WTC11 (cell line): Measurements from ENCODE around the gene ADCY5. TPM values are rescaled to one million over a fixed set of nuclear protein-coding genes. Genes with fewer than 3 reads are reported as not detected.

Source experiments
- AFF4 ChIP-seq: sonication (generic); formaldehyde crosslinking; IDR thresholded peaks from 2 replicates; pipeline ENCODE4 v1.8.1; 2023; ENCODE audit warnings: mild to moderate bottlenecking, missing genetic modification reagents, borderline replicate concordance
- AR ChIP-seq: fragments of 250-450 bp; sonication (Bioruptor Pico); IDR thresholded peaks from 2 replicates; pipeline ENCODE4 v1.9.0; 2021; ENCODE audit warnings: mild to moderate bottlenecking
- CBFB ChIP-seq: sonication (generic); formaldehyde crosslinking; IDR thresholded peaks from 2 replicates; pipeline ENCODE4 v1.8.1; 2022; ENCODE audit warnings: mild to moderate bottlenecking, low read depth, missing genetic modification reagents
- CREM ChIP-seq: sonication (generic); formaldehyde crosslinking; IDR thresholded peaks from 2 replicates; pipeline ENCODE4 v1.8.1; 2022; ENCODE audit warnings: mild to moderate bottlenecking, missing genetic modification reagents, moderate library complexity
- E2F4 ChIP-seq: sonication (generic); formaldehyde crosslinking; IDR thresholded peaks from 2 replicates; pipeline ENCODE4 v1.8.1; 2022; ENCODE audit warnings: low read depth, mild to moderate bottlenecking, moderate library complexity, missing genetic modification reagents, borderline replicate concordance
- ERG ChIP-seq: fragments of 250-450 bp; sonication (Bioruptor Pico); IDR thresholded peaks from 2 replicates; pipeline ENCODE4 v1.8.0; 2021; ENCODE audit warnings: mild to moderate bottlenecking
- ESRRA ChIP-seq: sonication (generic); formaldehyde crosslinking; IDR thresholded peaks from 2 replicates; pipeline ENCODE4 v1.8.1; 2022; ENCODE audit warnings: mild to moderate bottlenecking, missing genetic modification reagents, borderline replicate concordance
- FOXJ3 ChIP-seq: sonication (generic); formaldehyde crosslinking; IDR thresholded peaks from 2 replicates; pipeline ENCODE4 v1.9.0; 2021; ENCODE audit warnings: missing genetic modification reagents, mild to moderate bottlenecking, borderline replicate concordance
- GABPB1 ChIP-seq: sonication (generic); formaldehyde crosslinking; IDR thresholded peaks from 2 replicates; pipeline ENCODE4 v1.8.1; 2023; ENCODE audit warnings: mild to moderate bottlenecking, missing genetic modification reagents
- GRHL2 ChIP-seq: fragments of 250-450 bp; sonication (Bioruptor Pico); IDR thresholded peaks from 2 replicates; pipeline ENCODE4 v1.8.0; 2022; ENCODE audit warnings: mild to moderate bottlenecking, moderate library complexity; ENCODE audit not compliant: insufficient replicate concordance, severe bottlenecking
- MXD4 ChIP-seq: fragments of 250-450 bp; sonication (Bioruptor Pico); IDR thresholded peaks from 2 replicates; pipeline ENCODE4 v1.8.0; 2021; ENCODE audit warnings: mild to moderate bottlenecking, moderate library complexity, borderline replicate concordance
- MYBL2 ChIP-seq: sonication (generic); formaldehyde crosslinking; IDR thresholded peaks from 2 replicates; pipeline ENCODE4 v1.8.1; 2023; ENCODE audit warnings: mild to moderate bottlenecking, moderate library complexity, missing genetic modification reagents
- NR1H2 ChIP-seq: sonication (generic); formaldehyde crosslinking; IDR thresholded peaks from 2 replicates; pipeline ENCODE4 v1.9.0; 2021; ENCODE audit warnings: mild to moderate bottlenecking, moderate library complexity, missing genetic modification reagents
- OVOL2 ChIP-seq: fragments of 250-450 bp; sonication (Bioruptor Pico); IDR thresholded peaks from 2 replicates; pipeline ENCODE4 v1.9.0; 2021; ENCODE audit warnings: mild to moderate bottlenecking, borderline replicate concordance
- PRRX2 ChIP-seq: fragments of 250-450 bp; sonication (Bioruptor Pico); IDR thresholded peaks from 2 replicates; pipeline ENCODE4 v1.8.0; 2021; ENCODE audit warnings: mild to moderate bottlenecking
- RELA ChIP-seq: sonication (generic); formaldehyde crosslinking; IDR thresholded peaks from 2 replicates; pipeline ENCODE4 v1.8.1; 2022; ENCODE audit warnings: missing genetic modification reagents, mild to moderate bottlenecking, borderline replicate concordance
- SMAD4 ChIP-seq: sonication (generic); formaldehyde crosslinking; IDR thresholded peaks from 2 replicates; pipeline ENCODE4 v1.8.0; 2022; ENCODE audit warnings: mild to moderate bottlenecking, missing genetic modification reagents
- TEAD1 ChIP-seq: sonication (generic); formaldehyde crosslinking; IDR thresholded peaks from 2 replicates; pipeline ENCODE4 v1.8.0; 2022; ENCODE audit warnings: mild to moderate bottlenecking, missing genetic modification reagents
- ZNF121 ChIP-seq: sonication (generic); formaldehyde crosslinking; IDR thresholded peaks from 2 replicates; pipeline ENCODE4 v1.8.0; 2023; ENCODE audit warnings: missing genetic modification reagents
- ZNF219 ChIP-seq: sonication (generic); formaldehyde crosslinking; IDR thresholded peaks from 2 replicates; pipeline ENCODE4 v1.8.0; 2023; ENCODE audit warnings: missing genetic modification reagents, mild to moderate bottlenecking, borderline replicate concordance
- ZNF232 ChIP-seq: sonication (generic); formaldehyde crosslinking; IDR thresholded peaks from 2 replicates; pipeline ENCODE4 v1.8.0; 2022; ENCODE audit warnings: mild to moderate bottlenecking, missing genetic modification reagents
- ZNF263 ChIP-seq: sonication (generic); formaldehyde crosslinking; IDR thresholded peaks from 2 replicates; pipeline ENCODE4 v1.8.1; 2022; ENCODE audit warnings: low read depth, mild to moderate bottlenecking, moderate library complexity, missing genetic modification reagents
- ZNF317 ChIP-seq: sonication (generic); formaldehyde crosslinking; IDR thresholded peaks from 2 replicates; pipeline ENCODE4 v1.8.1; 2023; ENCODE audit warnings: low read depth, mild to moderate bottlenecking, moderate library complexity, missing genetic modification reagents, borderline replicate concordance
- ZNF416 ChIP-seq: fragments of 250-450 bp; sonication (Bioruptor Pico); IDR thresholded peaks from 2 replicates; pipeline ENCODE4 v1.9.0; 2021; ENCODE audit warnings: mild to moderate bottlenecking, inconsistent platforms
- ZNF671 ChIP-seq: fragments of 250-450 bp; sonication (Bioruptor Pico); IDR thresholded peaks from 2 replicates; pipeline ENCODE4 v1.8.0; 2021; ENCODE audit warnings: mild to moderate bottlenecking
- total RNA-seq: library from RNA; stranded (reverse); gene quantifications from 3 replicates; pipeline ENCODE4 v1.2.3, GENCODE V29; 2021
- TF ChIP-seq, protein P1 (sequence below): sonication (generic); formaldehyde crosslinking; IDR thresholded peaks from 2 replicates; pipeline ENCODE4 v1.8.0; 2023; ENCODE audit warnings: missing genetic modification reagents
- TF ChIP-seq, protein P2 (sequence below): sonication (generic); formaldehyde crosslinking; IDR thresholded peaks from 2 replicates; pipeline ENCODE4 v1.8.1; 2023; ENCODE audit warnings: mild to moderate bottlenecking, missing genetic modification reagents, moderate library complexity
- TF ChIP-seq, protein P3 (sequence below): sonication (generic); formaldehyde crosslinking; IDR thresholded peaks from 2 replicates; pipeline ENCODE4 v1.8.1; 2023; ENCODE audit warnings: mild to moderate bottlenecking, missing genetic modification reagents

The ADCY5 gene
- total RNA-seq, 1 experiment from 2014 or later = 23.5 TPM

GRCh38 chr3:123286308-123287023 lies 162.4 kb downstream of the ADCY5 start (continued):
- TF ChIP-seq CREM (CRISPR knock-in tag) (peak; percentile 86; the same call in 1 of the 2 replicates), ZNF219 (CRISPR knock-in tag) (no peak), GABPB1 (CRISPR knock-in tag) (peak; percentile 44; the same call in 1 of the 2 replicates), NR1H2 (CRISPR knock-in tag) (no peak), SMAD4 (no peak), CBFB (CRISPR knock-in tag) (no peak; the same call in 1 of the 2 replicates), AFF4 (CRISPR knock-in tag) (no peak), ZNF121 (CRISPR knock-in tag) (no peak), MYBL2 (no peak), E2F4 (CRISPR knock-in tag) (no peak), ZNF671 (CRISPR knock-in tag) (no peak), TEAD1 (peak; percentile 83; the same call in 1 of the 2 replicates), ESRRA (CRISPR knock-in tag) (peak; percentile 81), ZNF263 (CRISPR knock-in tag) (no peak), AR (CRISPR knock-in tag) (no peak), FOXJ3 (no peak), ZNF416 (CRISPR knock-in tag) (no peak), ERG (CRISPR knock-in tag) (no peak), MXD4 (CRISPR knock-in tag) (no peak), OVOL2 (no peak), GRHL2 (CRISPR knock-in tag) (no peak), ZNF317 (CRISPR knock-in tag) (no peak), RELA (CRISPR knock-in tag) (0 out of 2 replicates have a peak, but pooled peaks have one; percentile 18), ZNF232 (CRISPR knock-in tag) (no peak), PRRX2 (CRISPR knock-in tag) (no peak)
- TF ChIP-seq, protein P1, sequence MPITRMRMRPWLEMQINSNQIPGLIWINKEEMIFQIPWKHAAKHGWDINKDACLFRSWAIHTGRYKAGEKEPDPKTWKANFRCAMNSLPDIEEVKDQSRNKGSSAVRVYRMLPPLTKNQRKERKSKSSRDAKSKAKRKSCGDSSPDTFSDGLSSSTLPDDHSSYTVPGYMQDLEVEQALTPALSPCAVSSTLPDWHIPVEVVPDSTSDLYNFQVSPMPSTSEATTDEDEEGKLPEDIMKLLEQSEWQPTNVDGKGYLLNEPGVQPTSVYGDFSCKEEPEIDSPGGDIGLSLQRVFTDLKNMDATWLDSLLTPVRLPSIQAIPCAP (CRISPR knock-in tag) = peak; percentile 50; the same call in 1 of the 2 replicates
- TF ChIP-seq, protein P2, sequence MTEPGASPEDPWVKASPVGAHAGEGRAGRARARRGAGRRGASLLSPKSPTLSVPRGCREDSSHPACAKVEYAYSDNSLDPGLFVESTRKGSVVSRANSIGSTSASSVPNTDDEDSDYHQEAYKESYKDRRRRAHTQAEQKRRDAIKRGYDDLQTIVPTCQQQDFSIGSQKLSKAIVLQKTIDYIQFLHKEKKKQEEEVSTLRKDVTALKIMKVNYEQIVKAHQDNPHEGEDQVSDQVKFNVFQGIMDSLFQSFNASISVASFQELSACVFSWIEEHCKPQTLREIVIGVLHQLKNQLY (CRISPR knock-in tag) = peak; percentile 71; the same call in 1 of the 2 replicates
- TF ChIP-seq, protein P3, sequence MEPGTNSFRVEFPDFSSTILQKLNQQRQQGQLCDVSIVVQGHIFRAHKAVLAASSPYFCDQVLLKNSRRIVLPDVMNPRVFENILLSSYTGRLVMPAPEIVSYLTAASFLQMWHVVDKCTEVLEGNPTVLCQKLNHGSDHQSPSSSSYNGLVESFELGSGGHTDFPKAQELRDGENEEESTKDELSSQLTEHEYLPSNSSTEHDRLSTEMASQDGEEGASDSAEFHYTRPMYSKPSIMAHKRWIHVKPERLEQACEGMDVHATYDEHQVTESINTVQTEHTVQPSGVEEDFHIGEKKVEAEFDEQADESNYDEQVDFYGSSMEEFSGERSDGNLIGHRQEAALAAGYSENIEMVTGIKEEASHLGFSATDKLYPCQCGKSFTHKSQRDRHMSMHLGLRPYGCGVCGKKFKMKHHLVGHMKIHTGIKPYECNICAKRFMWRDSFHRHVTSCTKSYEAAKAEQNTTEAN (CRISPR knock-in tag) = no peak
